LNCaP clone FGC (cell line): ENCODE data around the gene ERF.

ENCODE experiments used
- DNase-seq: peaks from one replicate; pipeline ENCODE4 v3.0.0-alpha.2; 2011; ENCODE audit warnings: low read depth
- H3K4me3 ChIP-seq: 2 replicates; pipeline ENCODE4 v1.5.1; 2011; ENCODE audit warnings: mild to moderate bottlenecking, low read depth, low read length, control low read depth
- CTCF ChIP-seq: IDR thresholded peaks from 2 replicates; pipeline ENCODE4 v1.5.1; 2012; ENCODE audit warnings: mild to moderate bottlenecking; ENCODE audit not compliant: control insufficient read depth, insufficient read depth; ENCODE audit errors: extremely low read depth

ERF gene

GRCh38 chr19:42291435-42291810, 36.5 kb upstream of the ERF start:
- no peak for TF ChIP-seq CTCF
- no peak for DNase-seq
- no peak overlapping the region for H3K4me3 ChIP-seq

GRCh38 chr19:42290523-42291434, 35.9 kb upstream of the ERF start:
- no peak overlapping the region for H3K4me3 ChIP-seq
- no peak for DNase-seq
- no peak for TF ChIP-seq CTCF

- no peak overlapping the region for H3K4me3 ChIP-seq
- TF ChIP-seq CTCF: no peak
- no peak for DNase-seq
These were observed 35.2 kb upstream of the ERF start for GRCh38 chr19:42290136-42290522.

GRCh38 chr19:42289556-42290041, 34.7 kb upstream of the ERF start:
- no peak overlapping the region for H3K4me3 ChIP-seq
- no peak for DNase-seq
- TF ChIP-seq CTCF: no peak

GRCh38 chr19:42288881-42289555, 34.1 kb upstream of the ERF start:
- TF ChIP-seq CTCF: no peak
- no peak overlapping the region for H3K4me3 ChIP-seq
- DNase-seq: no peak

- no peak for DNase-seq
- H3K4me3 ChIP-seq: no peak overlapping the region
- TF ChIP-seq CTCF: no peak
These were observed 33.5 kb upstream of the ERF start for GRCh38 chr19:42288387-42288786.

- DNase-seq: no peak
- TF ChIP-seq CTCF: no peak
- H3K4me3 ChIP-seq: no peak overlapping the region
These were observed 32.8 kb upstream of the ERF start for GRCh38 chr19:42287827-42288107.
